HEK293 (cell line): Measurements from ENCODE around the gene DND1.

ENCODE experiments used
- BCL11A ChIP-seq: fragments of 450-650 bp; formaldehyde crosslinking; IDR thresholded peaks from 2 replicates; pipeline ENCODE4 v1.5.1; 2016; ENCODE audit warnings: low read depth, missing biosample characterization, missing genetic modification characterization
- GLI2 ChIP-seq: fragments of 450-650 bp; formaldehyde crosslinking; IDR thresholded peaks from 2 replicates; pipeline ENCODE4; 2017; ENCODE audit warnings: missing biosample characterization, missing genetic modification characterization, low read depth, borderline replicate concordance
- GLIS2 ChIP-seq: fragments of 450-650 bp; formaldehyde crosslinking; IDR thresholded peaks from 2 replicates; pipeline ENCODE4 v1.5.1; 2016; ENCODE audit warnings: missing biosample characterization, missing genetic modification characterization
- INSM2 ChIP-seq: fragments of 450-650 bp; formaldehyde crosslinking; IDR thresholded peaks from 2 replicates; pipeline ENCODE4 v1.5.1; 2016; ENCODE audit warnings: missing biosample characterization, missing genetic modification characterization
- KLF9 ChIP-seq: fragments of 450-650 bp; formaldehyde crosslinking; IDR thresholded peaks from 2 replicates; pipeline ENCODE4 v1.5.1; 2016; ENCODE audit warnings: missing biosample characterization, missing genetic modification characterization, low read depth
- MYNN ChIP-seq: fragments of 450-650 bp; formaldehyde crosslinking; IDR thresholded peaks from 2 replicates; pipeline ENCODE4 v1.5.1; 2016; ENCODE audit warnings: missing biosample characterization, missing genetic modification characterization, borderline replicate concordance
- PATZ1 ChIP-seq: fragments of 450-650 bp; formaldehyde crosslinking; IDR thresholded peaks from 2 replicates; pipeline ENCODE4 v1.5.1; 2016; ENCODE audit warnings: missing biosample characterization, missing genetic modification characterization
- YY2 ChIP-seq: fragments of 450-650 bp; formaldehyde crosslinking; IDR thresholded peaks from 2 replicates; pipeline ENCODE4 v1.5.1; 2016; ENCODE audit warnings: missing biosample characterization, missing genetic modification characterization
- ZBTB10 ChIP-seq: fragments of 450-650 bp; formaldehyde crosslinking; IDR thresholded peaks from 2 replicates; pipeline ENCODE4 v1.5.1; 2016; ENCODE audit warnings: missing biosample characterization, missing genetic modification characterization
- ZBTB11 ChIP-seq: fragments of 450-650 bp; formaldehyde crosslinking; conservative IDR thresholded peaks from 2 replicates; pipeline ENCODE4 v1.5.1; 2016; ENCODE audit warnings: low read depth, missing biosample characterization, missing genetic modification characterization
- ZBTB44 ChIP-seq: fragments of 450-650 bp; IDR thresholded peaks from 2 replicates; pipeline ENCODE4 v1.5.1; 2018; ENCODE audit warnings: missing biosample characterization, mild to moderate bottlenecking, missing genetic modification characterization
- ZBTB6 ChIP-seq: fragments of 450-650 bp; formaldehyde crosslinking; IDR thresholded peaks from 2 replicates; pipeline ENCODE4 v1.5.1; 2017; ENCODE audit warnings: missing biosample characterization, missing genetic modification characterization
- ZNF112 ChIP-seq: fragments of 450-650 bp; formaldehyde crosslinking; IDR thresholded peaks from 2 replicates; pipeline ENCODE4 v1.5.0; 2017; ENCODE audit warnings: missing biosample characterization, missing genetic modification characterization
- ZNF132 ChIP-seq: fragments of 450-650 bp; formaldehyde crosslinking; IDR thresholded peaks from 2 replicates; pipeline ENCODE4 v1.5.1; 2017; ENCODE audit warnings: missing biosample characterization, missing genetic modification characterization, borderline replicate concordance
- ZNF169 ChIP-seq: fragments of 450-650 bp; formaldehyde crosslinking; IDR thresholded peaks from 2 replicates; pipeline ENCODE4 v1.5.1; 2016; ENCODE audit warnings: missing biosample characterization, missing genetic modification characterization
- ZNF175 ChIP-seq: fragments of 450-650 bp; formaldehyde crosslinking; IDR thresholded peaks from 2 replicates; pipeline ENCODE4 v1.5.1; 2016; ENCODE audit warnings: missing biosample characterization, missing genetic modification characterization
- ZNF37A ChIP-seq: fragments of 450-650 bp; IDR thresholded peaks from 2 replicates; pipeline ENCODE4 v1.5.1; 2018; ENCODE audit warnings: missing biosample characterization, missing genetic modification characterization
- ZNF48 ChIP-seq: fragments of 450-650 bp; formaldehyde crosslinking; IDR thresholded peaks from 2 replicates; pipeline ENCODE4 v1.5.1; 2016; ENCODE audit warnings: missing biosample characterization, missing genetic modification characterization
- ZNF704 ChIP-seq: fragments of 450-650 bp; formaldehyde crosslinking; IDR thresholded peaks from 2 replicates; pipeline ENCODE4 v1.5.1; 2016; ENCODE audit warnings: missing biosample characterization, missing genetic modification characterization
- ZNF768 ChIP-seq: fragments of 450-650 bp; formaldehyde crosslinking; IDR thresholded peaks from 2 replicates; pipeline ENCODE4 v1.5.1; 2018; ENCODE audit warnings: missing biosample characterization, mild to moderate bottlenecking, missing genetic modification characterization
- ZSCAN4 ChIP-seq: fragments of 450-650 bp; formaldehyde crosslinking; IDR thresholded peaks from 2 replicates; pipeline ENCODE4 v1.5.1; 2017; ENCODE audit warnings: missing biosample characterization, missing genetic modification characterization

DND1 gene

GRCh38 chr5:140690941-140691924 lies 17.9 kb upstream of the DND1 start, which contains the start of the genes HARS1 and HARS2 (continued):
- TF ChIP-seq ZBTB10 (tag by site-specific recombination) = 0 out of 2 replicates have a peak, but pooled peaks have one; percentile 27
- no peak; the same call in 1 of the 2 replicates for TF ChIP-seq MYNN (tag by site-specific recombination)
- TF ChIP-seq ZBTB44 (tag by site-specific recombination) = no peak
- TF ChIP-seq ZNF169 (tag by site-specific recombination) = no peak
- no peak for TF ChIP-seq KLF9 (tag by site-specific recombination)
- TF ChIP-seq GLIS2 (tag by site-specific recombination) = no peak
- TF ChIP-seq ZNF112 (tag by site-specific recombination) = no peak
- TF ChIP-seq ZNF175 (tag by site-specific recombination) = no peak
- peak; percentile 71; the same call in 1 of the 2 replicates for TF ChIP-seq PATZ1
- no peak for TF ChIP-seq ZNF704 (tag by site-specific recombination)
- no peak for TF ChIP-seq ZNF48
- no peak for TF ChIP-seq ZNF37A (tag by site-specific recombination)
- no peak for TF ChIP-seq BCL11A
- TF ChIP-seq ZNF132 = no peak
- no peak for TF ChIP-seq ZSCAN4 (tag by site-specific recombination)
- no peak for TF ChIP-seq GLI2 (tag by site-specific recombination)
- no peak for TF ChIP-seq INSM2 (tag by site-specific recombination)
- TF ChIP-seq ZBTB11 (tag by site-specific recombination) = peak; percentile 97
- peak; percentile 81; the same call in 1 of the 2 replicates for TF ChIP-seq ZBTB6 (tag by site-specific recombination)
- TF ChIP-seq YY2 (tag by site-specific recombination) = peak; percentile 58; the same call in 1 of the 2 replicates
- TF ChIP-seq ZNF768 (tag by site-specific recombination) = no peak
